PFSK-1 (cell line): ENCODE results near the gene NRG3.

Source experiments
- FOXP2 ChIP-seq: optimal IDR thresholded peaks from 2 replicates; pipeline ENCODE3; 2011; ENCODE audit warnings: borderline replicate concordance, control low read depth, inconsistent platforms; ENCODE audit not compliant: insufficient read depth; ENCODE audit errors: extremely low read length, extremely low read depth
- POLR2AphosphoS5 ChIP-seq: IDR thresholded peaks from 2 replicates; pipeline ENCODE4 v1.6.1; 2012; ENCODE audit warnings: low read depth, mild to moderate bottlenecking, control low read depth, low read length, moderate library complexity
- SIN3A ChIP-seq: IDR thresholded peaks from 2 replicates; pipeline ENCODE4 v1.6.1; 2012; ENCODE audit warnings: mild to moderate bottlenecking, low read length, moderate library complexity, borderline replicate concordance; ENCODE audit not compliant: insufficient read depth
- TAF1 ChIP-seq: IDR thresholded peaks from 2 replicates; pipeline ENCODE4 v1.6.1; 2012; ENCODE audit warnings: low read length, control low read depth, borderline replicate concordance; ENCODE audit not compliant: insufficient read depth
- TF ChIP-seq, protein P1 (sequence below), 2 experiments: IDR thresholded peaks; 2 replicates each; pipeline versions ENCODE4 v1.6.1 to v1.8.0; 2011 to 2012; ENCODE audit warnings: low read depth in 2 of 2, low read length in 2 of 2, control low read depth in 1 of 2, inconsistent platforms in 1 of 2, mild to moderate bottlenecking in 1 of 2, moderate library complexity in 1 of 2; ENCODE audit not compliant: insufficient read depth in 1 of 2

- TF ChIP-seq POLR2AphosphoS5 = no peak
- TF ChIP-seq SIN3A = no peak
- TF ChIP-seq, protein P1, sequence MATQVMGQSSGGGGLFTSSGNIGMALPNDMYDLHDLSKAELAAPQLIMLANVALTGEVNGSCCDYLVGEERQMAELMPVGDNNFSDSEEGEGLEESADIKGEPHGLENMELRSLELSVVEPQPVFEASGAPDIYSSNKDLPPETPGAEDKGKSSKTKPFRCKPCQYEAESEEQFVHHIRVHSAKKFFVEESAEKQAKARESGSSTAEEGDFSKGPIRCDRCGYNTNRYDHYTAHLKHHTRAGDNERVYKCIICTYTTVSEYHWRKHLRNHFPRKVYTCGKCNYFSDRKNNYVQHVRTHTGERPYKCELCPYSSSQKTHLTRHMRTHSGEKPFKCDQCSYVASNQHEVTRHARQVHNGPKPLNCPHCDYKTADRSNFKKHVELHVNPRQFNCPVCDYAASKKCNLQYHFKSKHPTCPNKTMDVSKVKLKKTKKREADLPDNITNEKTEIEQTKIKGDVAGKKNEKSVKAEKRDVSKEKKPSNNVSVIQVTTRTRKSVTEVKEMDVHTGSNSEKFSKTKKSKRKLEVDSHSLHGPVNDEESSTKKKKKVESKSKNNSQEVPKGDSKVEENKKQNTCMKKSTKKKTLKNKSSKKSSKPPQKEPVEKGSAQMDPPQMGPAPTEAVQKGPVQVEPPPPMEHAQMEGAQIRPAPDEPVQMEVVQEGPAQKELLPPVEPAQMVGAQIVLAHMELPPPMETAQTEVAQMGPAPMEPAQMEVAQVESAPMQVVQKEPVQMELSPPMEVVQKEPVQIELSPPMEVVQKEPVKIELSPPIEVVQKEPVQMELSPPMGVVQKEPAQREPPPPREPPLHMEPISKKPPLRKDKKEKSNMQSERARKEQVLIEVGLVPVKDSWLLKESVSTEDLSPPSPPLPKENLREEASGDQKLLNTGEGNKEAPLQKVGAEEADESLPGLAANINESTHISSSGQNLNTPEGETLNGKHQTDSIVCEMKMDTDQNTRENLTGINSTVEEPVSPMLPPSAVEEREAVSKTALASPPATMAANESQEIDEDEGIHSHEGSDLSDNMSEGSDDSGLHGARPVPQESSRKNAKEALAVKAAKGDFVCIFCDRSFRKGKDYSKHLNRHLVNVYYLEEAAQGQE (IDR thresholded peaks at IDR 0.05; ENCODE audit: insufficient read depth in 1 of 2, low read depth in 2 of 2, low read length in 2 of 2) = no peak
- TF ChIP-seq TAF1 = no peak
- no peak for TF ChIP-seq FOXP2
Measured at GRCh38 chr10:82591421-82591820, 716.4 kb downstream of the NRG3 start.
